PC-3 (cell line): ENCODE data around the gene NKD1. TPM values are rescaled to one million over a fixed set of nuclear protein-coding genes. Genes with fewer than 3 reads are reported as not detected.
A peak's percentile ranks its signal among the peaks of the same experiment; 100 is the strongest.

ENCODE experiments used
- ATAC-seq: fragments of 200-7000 bp; cut with Tn5 transposase; 2 replicates; pipeline ENCODE4 v1.9.1; 2020; ENCODE audit warnings: mild to moderate bottlenecking, moderate library complexity
- BruUV-seq: library from RNA; stranded (reverse); fragments of 400-500 nt; replicated peaks from 2 replicates; lab custom pipeline; 2021; lab: Mats Ljungman, UMichigan
- CTCF ChIA-PET: fragments of 300-600 bp; sonication (Branson Sonifier 250); formaldehyde crosslinking; loops from one replicate; lab custom pipeline; 2022; ENCODE audit warnings: antibody characterized with exemption; lab: Charles Lee
- POLR2A ChIA-PET: fragments of 300-600 bp; sonication (Branson Sonifier 250); formaldehyde crosslinking; loops from one replicate; lab custom pipeline; 2022; ENCODE audit warnings: antibody characterized with exemption; ENCODE audit not compliant: unreplicated experiment; lab: Charles Lee
- DNase-seq: peaks from one replicate; pipeline ENCODE4 v3.0.0-alpha.2; 2015
- H2AFZ ChIP-seq: fragments of 300-600 bp; sonication (generic); 2 replicates; pipeline ENCODE4 v1.6.0; 2016; ENCODE audit warnings: antibody characterized with exemption, low read length
- H3F3A ChIP-seq: fragments of 300-600 bp; sonication (generic); one replicate; pipeline ENCODE4 v1.6.0; 2017; ENCODE audit warnings: antibody characterized with exemption, low read length, control low read depth, mild to moderate bottlenecking; ENCODE audit not compliant: unreplicated experiment
- H3K27ac ChIP-seq: fragments of 300-600 bp; sonication (generic); 2 replicates; pipeline ENCODE4 v1.5.1; 2016; ENCODE audit warnings: mild to moderate bottlenecking, low read length
- H3K27me3 ChIP-seq: fragments of 300-600 bp; sonication (generic); 2 replicates; pipeline ENCODE4 v1.6.1; 2016; ENCODE audit warnings: low read length, mixed read lengths
- H3K36me3 ChIP-seq: fragments of 300-600 bp; sonication (generic); 2 replicates; pipeline ENCODE4 v1.6.1; 2016; ENCODE audit warnings: low read depth, mixed run types, low read length, mixed read lengths
- H3K4me1 ChIP-seq: fragments of 300-600 bp; sonication (generic); 2 replicates; pipeline ENCODE4 v1.5.1; 2016; ENCODE audit warnings: low read length; ENCODE audit not compliant: insufficient read depth
- H3K4me2 ChIP-seq: fragments of 300-600 bp; sonication (generic); 2 replicates; pipeline ENCODE4 v1.6.0; 2016; ENCODE audit warnings: low read length
- H3K4me3 ChIP-seq: fragments of 300-600 bp; sonication (generic); 2 replicates; pipeline ENCODE4 v1.5.1; 2016; ENCODE audit warnings: mild to moderate bottlenecking, low read length, mixed read lengths
- H3K79me2 ChIP-seq: fragments of 300-600 bp; sonication (generic); 2 replicates; pipeline ENCODE4 v1.6.1; 2017; ENCODE audit warnings: low read length, mixed read lengths
- H3K9ac ChIP-seq: fragments of 300-600 bp; sonication (generic); 2 replicates; pipeline ENCODE4 v1.6.0; 2016; ENCODE audit warnings: mild to moderate bottlenecking, low read length
- H3K9me2 ChIP-seq: fragments of 300-600 bp; sonication (generic); replicated peaks from 2 replicates; pipeline ENCODE4 v1.6.1; 2016; ENCODE audit warnings: mixed run types, low read length, mixed read lengths
- H3K9me3 ChIP-seq: fragments of 300-600 bp; sonication (generic); 2 replicates; pipeline ENCODE4 v1.6.1; 2016; ENCODE audit warnings: low read length, mixed read lengths
- H4K20me1 ChIP-seq: fragments of 300-600 bp; sonication (generic); 2 replicates; pipeline ENCODE4 v1.6.1; 2016; ENCODE audit warnings: low read length, mixed read lengths
- EZH2 ChIP-seq: fragments of 300-600 bp; sonication (generic); IDR thresholded peaks from one replicate; pipeline ENCODE4 v1.6.1; 2017; ENCODE audit warnings: antibody characterized with exemption, mild to moderate bottlenecking, low read length; ENCODE audit not compliant: unreplicated experiment
- EZH2phosphoT487 ChIP-seq: fragments of 300-600 bp; sonication (generic); IDR thresholded peaks from 2 replicates; pipeline ENCODE4 v1.6.1; 2018; ENCODE audit warnings: mild to moderate bottlenecking, antibody characterized with exemption, low read length, borderline replicate concordance
- intact Hi-C: fragments of 100-400 bp; cut with micrococcal nuclease; formaldehyde crosslinking; loops from 2 replicates; pipeline ENCODE4 v1.9.0; 2023
- total RNA-seq: library from RNA; depleted of rRNA; stranded (reverse); fragments of >200 nt; gene quantifications from 2 replicates; pipeline ENCODE4 v1.2.3, GENCODE V29; 2014
- TF ChIP-seq, protein P1 (sequence below): fragments of 300-600 bp; sonication (generic); conservative IDR thresholded peaks from 2 replicates; pipeline ENCODE4 v1.5.1; 2017; ENCODE audit warnings: antibody characterized with exemption, low read depth, mild to moderate bottlenecking, low read length

The NKD1 gene
- total RNA-seq, 1 experiment from 2014 or later = 0.07 TPM

DNA sequence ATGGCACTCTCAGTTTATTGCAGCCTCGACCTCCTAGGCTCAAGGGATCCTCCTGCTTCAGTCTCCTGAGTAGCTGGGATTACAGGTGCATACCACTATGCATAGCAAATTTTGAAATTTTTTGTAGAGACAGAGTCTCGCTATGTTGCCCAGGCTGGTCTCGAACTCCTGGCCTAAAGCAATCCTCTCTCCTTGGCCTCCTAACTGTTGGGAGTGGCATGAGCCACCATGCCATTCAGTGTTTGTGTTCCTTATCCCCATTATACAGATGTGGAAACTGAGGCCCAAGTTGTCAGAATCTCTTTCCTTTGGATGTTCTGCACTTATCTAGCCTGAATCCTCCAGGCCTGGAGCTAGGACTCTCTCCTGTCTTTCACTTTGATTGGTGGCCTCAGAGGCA lies 40.8 kb upstream of the NKD1 start:
- H3K9me3 ChIP-seq = no peaks in the 10 kb centered on the region
- BruUV-seq = no TSS peak
- ATAC-seq (no peak), DNase-seq (no peak)
- H3K9ac ChIP-seq = no peak overlapping the region
- H3K36me3 ChIP-seq = no peaks in the 10 kb centered on the region
- H3K27me3 ChIP-seq = no peaks in the 10 kb centered on the region
- TF ChIP-seq EZH2 = no peak
- TF ChIP-seq, protein P1, sequence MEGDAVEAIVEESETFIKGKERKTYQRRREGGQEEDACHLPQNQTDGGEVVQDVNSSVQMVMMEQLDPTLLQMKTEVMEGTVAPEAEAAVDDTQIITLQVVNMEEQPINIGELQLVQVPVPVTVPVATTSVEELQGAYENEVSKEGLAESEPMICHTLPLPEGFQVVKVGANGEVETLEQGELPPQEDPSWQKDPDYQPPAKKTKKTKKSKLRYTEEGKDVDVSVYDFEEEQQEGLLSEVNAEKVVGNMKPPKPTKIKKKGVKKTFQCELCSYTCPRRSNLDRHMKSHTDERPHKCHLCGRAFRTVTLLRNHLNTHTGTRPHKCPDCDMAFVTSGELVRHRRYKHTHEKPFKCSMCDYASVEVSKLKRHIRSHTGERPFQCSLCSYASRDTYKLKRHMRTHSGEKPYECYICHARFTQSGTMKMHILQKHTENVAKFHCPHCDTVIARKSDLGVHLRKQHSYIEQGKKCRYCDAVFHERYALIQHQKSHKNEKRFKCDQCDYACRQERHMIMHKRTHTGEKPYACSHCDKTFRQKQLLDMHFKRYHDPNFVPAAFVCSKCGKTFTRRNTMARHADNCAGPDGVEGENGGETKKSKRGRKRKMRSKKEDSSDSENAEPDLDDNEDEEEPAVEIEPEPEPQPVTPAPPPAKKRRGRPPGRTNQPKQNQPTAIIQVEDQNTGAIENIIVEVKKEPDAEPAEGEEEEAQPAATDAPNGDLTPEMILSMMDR = no peak
- no peak for TF ChIP-seq EZH2phosphoT487
- intact Hi-C loops = no loop called here
- H3K27ac ChIP-seq = no peak overlapping the region
- no peak overlapping the region for H3K4me3 ChIP-seq
- no peaks in the 10 kb centered on the region for H3K4me1 ChIP-seq
- H3F3A ChIP-seq = no peaks in the 10 kb centered on the region
- no peaks in the 10 kb centered on the region for H4K20me1 ChIP-seq
- no peak overlapping the region for H3K4me2 ChIP-seq
- no peaks in the 10 kb centered on the region for H3K79me2 ChIP-seq
- ChIA-PET CTCF (no interaction called here), POLR2A (no interaction called here)
- no peaks in the 10 kb centered on the region for H3K9me2 ChIP-seq
- no peak overlapping the region for H2AFZ ChIP-seq

DNA sequence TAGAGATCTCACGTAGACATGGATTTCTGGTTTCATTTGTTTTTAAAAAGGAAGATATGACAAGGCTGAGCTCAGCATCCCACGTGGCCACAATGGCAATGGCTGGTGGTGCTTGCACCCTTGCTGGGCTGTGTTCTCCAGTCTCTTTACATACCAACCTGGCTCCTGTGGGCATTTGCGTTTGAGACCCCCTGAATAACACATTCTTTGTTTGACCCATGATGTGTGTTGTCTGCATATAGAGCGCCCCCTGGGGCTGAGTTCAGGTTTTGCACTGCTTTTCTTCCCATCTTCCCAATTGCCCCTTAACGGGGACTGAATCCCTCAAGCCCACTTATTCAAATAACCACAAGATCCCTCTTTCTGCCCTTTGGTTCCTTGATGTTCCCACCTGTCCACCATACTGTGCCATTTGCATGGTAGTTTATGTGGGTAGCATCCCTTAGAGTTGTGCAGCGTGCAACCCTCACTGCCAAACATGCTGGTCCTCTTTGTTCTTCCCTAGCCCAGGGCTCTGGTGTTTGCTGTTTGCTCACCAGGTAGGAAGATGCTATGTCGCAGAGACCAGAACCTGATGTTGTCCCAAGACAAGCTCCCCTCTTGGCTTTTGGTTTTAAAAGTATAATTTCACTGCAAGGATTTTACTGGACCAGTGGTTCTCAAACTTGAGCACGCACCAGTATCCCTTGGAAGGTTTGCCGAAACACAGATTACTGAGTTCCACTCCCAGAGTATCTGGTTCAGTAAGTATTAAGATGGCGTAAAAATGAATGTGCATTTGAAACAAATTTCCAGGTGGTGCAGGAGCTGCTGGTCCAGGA lies 38.5 kb upstream of the NKD1 start:
- Histone ChIP-seq H3K9me2 (no peaks in the 10 kb centered on the region), H4K20me1 (no peaks in the 10 kb centered on the region), H3K27ac (no peak overlapping the region), H3K9ac (no peak overlapping the region), H3F3A (no peaks in the 10 kb centered on the region), H3K27me3 (no peaks in the 10 kb centered on the region), H3K79me2 (no peaks in the 10 kb centered on the region), H3K4me1 (no peaks in the 10 kb centered on the region), H3K4me2 (no peak overlapping the region), H2AFZ (no peak overlapping the region), H3K9me3 (no peaks in the 10 kb centered on the region), H3K4me3 (no peak overlapping the region), H3K36me3 (no peaks in the 10 kb centered on the region)
- no peak for ATAC-seq
- intact Hi-C loops = no loop called here
- DNase-seq = peak; percentile 46
- no peak for TF ChIP-seq EZH2
- TF ChIP-seq, protein P1 = peak; percentile 81
- CTCF ChIA-PET = interaction anchor here (1.0 kb wide), 1 partner anchor 137 kb away, joined by 3 read pairs; no protein-coding TSS in a partner anchor
- POLR2A ChIA-PET = no interaction called here
- no TSS peak for BruUV-seq

DNA sequence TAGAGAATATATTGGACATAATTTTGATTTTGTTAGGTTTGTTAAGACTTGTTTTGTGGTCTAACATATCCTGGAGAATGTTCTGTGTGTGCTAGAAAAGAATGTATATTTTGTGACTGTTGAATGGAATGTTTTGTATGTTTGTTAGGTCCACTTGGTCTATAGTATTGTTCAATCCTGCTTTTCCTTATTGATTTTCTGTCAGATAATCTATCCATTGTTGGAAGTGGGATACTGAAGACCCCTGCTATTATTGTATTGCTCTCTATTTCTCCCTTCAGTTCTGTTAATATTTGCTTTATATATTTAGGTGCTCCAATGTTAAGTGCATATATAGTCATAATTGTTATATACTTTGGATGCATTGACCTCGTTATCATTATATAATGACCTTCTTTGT lies 33.0 kb upstream of the NKD1 start:
- no peaks in the 10 kb centered on the region for H3K36me3 ChIP-seq
- no peaks in the 10 kb centered on the region for H3K4me1 ChIP-seq
- no peak overlapping the region for H2AFZ ChIP-seq
- no peak overlapping the region for H3K4me2 ChIP-seq
- no peaks in the 10 kb centered on the region for H3F3A ChIP-seq
- H3K27ac ChIP-seq = no peak overlapping the region
- DNase-seq (no peak), ATAC-seq (no peak)
- intact Hi-C loops = no loop called here
- no peaks in the 10 kb centered on the region for H4K20me1 ChIP-seq
- POLR2A ChIA-PET = no interaction called here
- H3K9me2 ChIP-seq = no peaks in the 10 kb centered on the region
- no peaks in the 10 kb centered on the region for H3K9me3 ChIP-seq
- CTCF ChIA-PET = no interaction called here
- H3K9ac ChIP-seq = no peak overlapping the region
- H3K79me2 ChIP-seq = no peaks in the 10 kb centered on the region
- H3K27me3 ChIP-seq = no peaks in the 10 kb centered on the region
- no TSS peak for BruUV-seq
- TF ChIP-seq, protein P1 = no peak
- TF ChIP-seq EZH2phosphoT487 (no peak), EZH2 (no peak)
- H3K4me3 ChIP-seq = no peak overlapping the region
